ENCODE data around the gene NUTM2B. TPM values are rescaled to one million over a fixed set of nuclear protein-coding genes. Genes with fewer than 3 reads are reported as not detected.
"Not testable (repeated sequence)": the region's sequence is repeated elsewhere in the genome, so short reads cannot be mapped to it uniquely, and the experiment has no call there.

The NUTM2B gene, protein sequence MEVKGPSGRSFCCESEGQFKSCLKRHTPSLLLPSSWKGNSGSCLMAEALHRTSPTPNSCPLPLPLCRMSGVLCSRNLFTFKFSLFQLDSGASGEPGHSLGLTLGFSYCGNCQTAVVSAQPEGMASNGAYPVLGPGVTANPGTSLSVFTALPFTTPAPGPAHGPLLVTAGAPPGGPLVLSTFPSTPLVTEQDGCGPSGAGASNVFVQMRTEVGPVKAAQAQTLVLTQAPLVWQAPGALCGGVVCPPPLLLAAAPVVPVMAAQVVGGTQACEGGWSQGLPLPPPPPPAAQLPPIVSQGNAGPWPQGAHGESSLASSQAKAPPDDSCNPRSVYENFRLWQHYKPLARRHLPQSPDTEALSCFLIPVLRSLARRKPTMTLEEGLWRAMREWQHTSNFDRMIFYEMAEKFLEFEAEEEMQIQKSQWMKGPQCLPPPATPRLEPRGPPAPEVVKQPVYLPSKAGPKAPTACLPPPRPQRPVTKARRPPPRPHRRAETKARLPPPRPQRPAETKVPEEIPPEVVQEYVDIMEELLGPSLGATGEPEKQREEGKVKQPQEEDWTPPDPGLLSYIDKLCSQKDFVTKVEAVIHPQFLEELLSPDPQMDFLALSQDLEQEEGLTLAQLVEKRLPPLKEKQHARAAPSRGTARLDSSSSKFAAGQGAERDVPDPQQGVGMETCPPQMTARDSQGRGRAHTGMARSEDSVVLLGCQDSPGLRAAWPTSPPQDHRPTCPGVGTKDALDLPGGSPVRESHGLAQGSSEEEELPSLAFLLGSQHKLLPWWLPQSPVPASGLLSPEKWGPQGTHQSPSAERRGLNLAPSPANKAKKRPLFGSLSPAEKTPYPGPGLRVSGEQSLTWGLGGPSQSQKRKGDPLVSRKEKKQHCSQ
- 0.42 TPM for total RNA-seq (ENCODE audit: unreplicated experiment)
- long read RNA-seq = 0 reads

GRCh38 chr10:79702927-79703326 is at the start of gene NUTM2B:
TSS of gene NUTM2B (plus strand) at chr10:79703227. CDS start at chr10:79703610, 383 bp downstream.
- H3K27ac Mint-ChIP-seq (ENCODE audit: unreplicated experiment); H3K36me3 Mint-ChIP-seq (ENCODE audit: unreplicated experiment); H3K27me3 Mint-ChIP-seq (ENCODE audit: unreplicated experiment); H3K9me3 Mint-ChIP-seq (ENCODE audit: unreplicated experiment); H3K4me1 Mint-ChIP-seq (ENCODE audit: low read depth, unreplicated experiment); DNase-seq; H3K4me3 Mint-ChIP-seq (ENCODE audit: unreplicated experiment): not testable (repeated sequence)

GRCh38 chr10:79663287-79663686 is 39.7 kb upstream of the NUTM2B start:
- not testable (repeated sequence) for H3K36me3 Mint-ChIP-seq (ENCODE audit: unreplicated experiment)

DNA sequence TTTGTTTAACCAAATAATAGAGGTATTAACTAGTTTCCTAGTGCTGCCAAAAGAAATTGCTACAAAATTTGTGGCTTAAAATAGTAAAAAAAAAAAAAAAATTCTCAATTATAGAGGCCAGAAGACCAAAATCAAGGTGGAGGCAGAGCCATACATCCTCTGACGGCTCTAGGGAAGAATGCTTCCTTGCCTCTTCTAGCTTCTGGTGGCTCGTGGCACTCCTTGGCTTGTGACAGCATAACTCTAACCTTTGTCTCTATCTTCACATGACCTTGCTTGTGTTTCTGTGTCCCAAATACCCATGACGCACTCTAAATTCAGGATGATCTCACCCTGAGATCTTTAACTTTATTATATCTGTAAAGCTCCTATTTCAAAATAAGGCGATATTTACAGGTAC is 38.3 kb upstream of the NUTM2B start:
- DNase-seq; H3K27ac Mint-ChIP-seq (ENCODE audit: unreplicated experiment); H3K9me3 Mint-ChIP-seq (ENCODE audit: unreplicated experiment); H3K4me1 Mint-ChIP-seq (ENCODE audit: low read depth, unreplicated experiment); H3K36me3 Mint-ChIP-seq (ENCODE audit: unreplicated experiment); H3K4me3 Mint-ChIP-seq (ENCODE audit: unreplicated experiment); H3K27me3 Mint-ChIP-seq (ENCODE audit: unreplicated experiment): not testable (repeated sequence)

More at GRCh38 chr10:79663287-79663686, 39.7 kb upstream of the NUTM2B start:
- not testable (repeated sequence) for DNase-seq; H3K9me3 Mint-ChIP-seq (ENCODE audit: unreplicated experiment); H3K4me3 Mint-ChIP-seq (ENCODE audit: unreplicated experiment); H3K27me3 Mint-ChIP-seq (ENCODE audit: unreplicated experiment); H3K4me1 Mint-ChIP-seq (ENCODE audit: low read depth, unreplicated experiment); H3K27ac Mint-ChIP-seq (ENCODE audit: unreplicated experiment)

DNA sequence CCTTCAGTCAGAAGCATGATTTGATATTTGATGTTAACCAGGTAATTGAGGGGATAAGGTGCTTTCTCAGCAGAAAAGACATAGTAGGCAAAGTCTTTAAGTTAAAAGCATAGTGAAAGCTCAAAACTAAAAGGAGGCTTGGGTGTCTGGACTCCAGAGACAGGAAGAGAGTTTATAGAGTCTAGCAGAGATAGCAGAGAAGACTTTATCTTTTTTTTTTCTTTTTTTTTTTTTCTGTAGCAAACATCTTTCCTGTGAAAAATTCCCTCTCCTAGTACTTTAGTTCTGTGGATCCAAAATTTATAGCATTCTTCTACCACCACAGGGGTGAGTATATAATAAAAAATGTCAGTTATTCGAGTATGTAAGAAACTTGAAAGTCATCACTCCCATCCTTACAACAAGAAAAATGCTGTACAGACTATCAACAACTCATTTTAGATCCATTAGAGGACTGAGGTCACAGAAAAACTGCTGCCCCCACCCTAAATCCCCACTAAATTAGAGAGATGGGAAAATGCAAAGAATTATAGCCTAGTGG is 33.7 kb upstream of the NUTM2B start:
- H3K27me3 Mint-ChIP-seq (ENCODE audit: unreplicated experiment); DNase-seq; H3K4me1 Mint-ChIP-seq (ENCODE audit: low read depth, unreplicated experiment); H3K36me3 Mint-ChIP-seq (ENCODE audit: unreplicated experiment); H3K9me3 Mint-ChIP-seq (ENCODE audit: unreplicated experiment); H3K4me3 Mint-ChIP-seq (ENCODE audit: unreplicated experiment); H3K27ac Mint-ChIP-seq (ENCODE audit: unreplicated experiment): not testable (repeated sequence)

DNA sequence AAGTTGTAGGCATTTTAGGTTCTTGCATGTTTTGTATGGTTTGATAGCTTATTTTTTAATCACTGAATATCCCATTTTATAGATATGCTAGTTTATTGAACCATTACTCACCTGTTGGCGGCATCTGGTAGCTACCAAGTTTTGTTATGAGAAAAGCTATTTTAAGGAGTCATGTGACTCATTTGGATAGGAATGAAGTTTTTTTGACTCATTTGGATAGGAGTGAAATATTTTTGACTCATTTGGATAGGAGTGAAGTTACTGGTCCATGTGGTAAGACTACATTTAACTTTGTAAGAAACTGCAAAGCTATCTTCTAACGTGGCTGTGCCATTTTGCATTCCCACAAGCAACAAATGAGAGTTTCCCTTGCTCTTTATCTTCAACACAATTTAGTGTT is 28.1 kb upstream of the NUTM2B start:
- H3K4me1 Mint-ChIP-seq (ENCODE audit: low read depth, unreplicated experiment); H3K27me3 Mint-ChIP-seq (ENCODE audit: unreplicated experiment); H3K4me3 Mint-ChIP-seq (ENCODE audit: unreplicated experiment); H3K27ac Mint-ChIP-seq (ENCODE audit: unreplicated experiment); H3K36me3 Mint-ChIP-seq (ENCODE audit: unreplicated experiment); DNase-seq; H3K9me3 Mint-ChIP-seq (ENCODE audit: unreplicated experiment): not testable (repeated sequence)

DNA sequence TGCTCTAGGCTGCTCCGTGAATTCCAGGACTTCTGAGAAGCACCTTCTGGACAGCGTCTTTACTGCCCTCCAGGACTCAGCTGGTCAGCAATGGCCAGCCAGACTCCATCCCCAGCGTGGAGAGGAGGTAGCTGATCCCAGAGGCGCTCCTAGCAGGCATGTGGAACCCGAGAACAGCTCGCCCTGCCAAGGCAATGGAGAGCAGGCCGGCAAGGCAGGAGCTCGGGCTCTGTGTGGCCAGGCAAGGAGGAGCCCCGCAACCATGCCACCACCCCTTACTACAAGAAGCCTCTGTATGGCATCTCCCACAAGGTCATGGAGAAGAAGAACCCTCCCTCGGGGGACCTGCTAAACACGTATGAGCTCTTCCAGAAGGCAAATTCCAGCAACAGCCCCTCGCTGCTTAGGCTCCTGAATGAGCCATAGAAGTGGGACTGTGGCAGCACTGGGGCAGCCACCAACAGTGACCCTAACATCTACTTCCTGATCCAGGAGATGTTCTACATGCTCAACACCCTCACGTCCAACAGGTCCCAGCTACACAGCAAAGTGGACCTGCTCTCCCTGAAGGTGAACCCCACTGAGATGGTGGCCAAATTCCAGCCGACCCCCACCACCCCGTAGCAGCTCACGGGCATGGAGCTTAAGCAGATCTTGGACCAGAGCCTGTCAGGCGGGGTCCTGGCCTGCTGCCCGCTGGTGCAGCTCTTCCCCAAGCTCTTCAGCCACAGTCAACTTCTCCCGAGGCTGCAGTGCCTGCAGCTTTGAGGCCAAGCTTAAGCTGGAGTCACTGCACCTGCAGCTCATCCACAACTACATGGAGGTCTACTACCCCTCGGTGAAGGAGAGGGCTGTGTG is 19.8 kb upstream of the NUTM2B start:
- DNase-seq; H3K4me3 Mint-ChIP-seq (ENCODE audit: unreplicated experiment); H3K36me3 Mint-ChIP-seq (ENCODE audit: unreplicated experiment); H3K4me1 Mint-ChIP-seq (ENCODE audit: low read depth, unreplicated experiment); H3K27me3 Mint-ChIP-seq (ENCODE audit: unreplicated experiment); H3K27ac Mint-ChIP-seq (ENCODE audit: unreplicated experiment); H3K9me3 Mint-ChIP-seq (ENCODE audit: unreplicated experiment): not testable (repeated sequence)

DNA sequence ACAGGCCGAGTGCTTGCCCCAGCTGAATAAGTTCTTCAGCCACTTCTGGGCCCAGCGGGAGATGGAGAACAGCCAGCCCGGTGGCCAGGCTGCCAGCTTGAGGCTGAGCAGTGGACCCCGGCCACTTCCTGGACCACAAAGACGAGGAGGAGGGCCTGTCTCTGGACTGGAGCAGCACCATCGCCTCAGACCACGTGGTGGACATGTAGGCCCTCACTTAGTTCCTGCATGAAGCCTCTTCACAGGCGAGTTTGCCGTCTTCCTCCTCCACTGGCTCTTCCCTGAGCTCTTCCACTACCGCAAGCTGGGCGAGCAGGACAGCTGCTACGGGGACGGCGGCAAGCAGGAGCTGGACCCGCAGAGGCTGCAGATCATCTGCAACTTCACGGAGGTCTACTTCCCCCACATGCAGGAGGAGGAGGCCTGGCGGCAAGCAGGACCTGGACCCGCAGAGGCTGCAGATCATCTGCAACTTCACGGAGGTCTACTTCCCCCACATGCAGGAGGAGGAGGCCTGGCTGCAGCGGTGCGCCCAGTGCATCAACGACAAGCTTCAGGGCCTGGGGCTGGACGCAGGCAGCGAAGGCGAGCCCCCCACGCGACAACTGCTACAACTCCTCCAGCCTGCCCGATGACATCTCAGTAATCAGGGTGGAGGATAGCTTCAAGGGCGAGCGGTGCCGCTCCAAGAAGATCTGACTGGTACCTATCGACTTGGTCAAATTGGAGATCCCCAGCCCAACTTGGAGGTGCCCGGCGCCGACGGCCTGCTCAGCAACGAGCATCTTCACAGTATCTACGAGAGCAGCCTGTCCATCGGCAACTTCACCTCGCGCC is 18.9 kb upstream of the NUTM2B start:
- not testable (repeated sequence) for DNase-seq; H3K4me1 Mint-ChIP-seq (ENCODE audit: low read depth, unreplicated experiment); H3K9me3 Mint-ChIP-seq (ENCODE audit: unreplicated experiment); H3K27me3 Mint-ChIP-seq (ENCODE audit: unreplicated experiment); H3K27ac Mint-ChIP-seq (ENCODE audit: unreplicated experiment); H3K36me3 Mint-ChIP-seq (ENCODE audit: unreplicated experiment); H3K4me3 Mint-ChIP-seq (ENCODE audit: unreplicated experiment)

DNA sequence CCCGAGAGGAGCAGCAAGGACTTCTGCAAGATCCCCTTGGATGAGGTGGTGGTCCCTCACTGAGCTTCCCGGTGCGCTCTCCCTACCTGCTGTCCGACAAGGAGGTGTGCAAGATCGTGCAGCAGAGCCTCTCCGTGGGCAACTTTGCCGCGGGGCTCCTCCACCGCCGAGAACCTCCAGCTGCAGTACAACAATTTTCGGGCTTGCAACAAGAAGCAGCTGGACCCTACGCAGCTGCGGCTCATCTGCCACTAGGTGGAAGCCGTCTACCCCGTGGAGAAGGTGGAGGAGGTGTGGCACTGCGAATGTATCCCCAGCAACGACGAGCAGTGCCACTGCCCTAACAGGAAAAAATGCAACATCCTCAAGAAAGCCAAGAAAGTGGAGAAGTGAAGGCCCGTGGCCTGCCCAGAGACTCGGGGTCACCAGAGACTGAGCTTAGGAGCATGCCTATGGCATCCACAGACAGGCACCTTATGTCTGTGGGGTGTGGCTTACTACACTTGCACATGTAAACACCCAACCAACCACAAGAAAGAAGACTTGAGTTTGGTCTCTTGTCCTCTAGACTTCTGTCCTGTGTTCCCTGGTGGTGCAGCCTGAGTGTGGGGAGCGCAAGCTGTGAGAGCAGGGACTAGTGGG is 17.9 kb upstream of the NUTM2B start:
- not testable (repeated sequence) for H3K27me3 Mint-ChIP-seq (ENCODE audit: unreplicated experiment); H3K27ac Mint-ChIP-seq (ENCODE audit: unreplicated experiment); DNase-seq; H3K4me3 Mint-ChIP-seq (ENCODE audit: unreplicated experiment); H3K9me3 Mint-ChIP-seq (ENCODE audit: unreplicated experiment); H3K36me3 Mint-ChIP-seq (ENCODE audit: unreplicated experiment); H3K4me1 Mint-ChIP-seq (ENCODE audit: low read depth, unreplicated experiment)

DNA sequence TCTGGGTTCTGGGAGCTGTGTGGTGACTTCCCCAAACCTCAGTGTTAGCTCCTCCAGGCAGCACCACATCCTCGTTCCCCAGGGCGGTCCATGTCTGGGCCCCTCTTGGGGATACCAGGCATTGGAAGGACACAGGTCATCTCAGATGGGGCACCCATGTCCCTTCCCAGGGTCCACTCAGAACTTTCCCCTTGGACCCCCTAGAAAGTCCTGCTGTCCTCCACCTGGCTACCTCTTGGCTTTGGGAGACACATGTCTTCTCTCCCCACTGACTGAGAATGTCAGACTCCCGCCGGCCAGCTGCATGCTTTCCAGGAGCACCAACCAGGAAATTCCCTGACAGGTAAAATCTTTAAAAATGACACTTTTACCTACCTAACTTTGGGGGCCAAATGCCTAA is 16.4 kb upstream of the NUTM2B start:
- not testable (repeated sequence) for H3K4me3 Mint-ChIP-seq (ENCODE audit: unreplicated experiment); DNase-seq; H3K27me3 Mint-ChIP-seq (ENCODE audit: unreplicated experiment); H3K27ac Mint-ChIP-seq (ENCODE audit: unreplicated experiment); H3K36me3 Mint-ChIP-seq (ENCODE audit: unreplicated experiment); H3K4me1 Mint-ChIP-seq (ENCODE audit: low read depth, unreplicated experiment); H3K9me3 Mint-ChIP-seq (ENCODE audit: unreplicated experiment)

GRCh38 chr10:79687406-79688150 is 15.4 kb upstream of the NUTM2B start:
- not testable (repeated sequence) for H3K4me3 Mint-ChIP-seq (ENCODE audit: unreplicated experiment); H3K27ac Mint-ChIP-seq (ENCODE audit: unreplicated experiment); H3K4me1 Mint-ChIP-seq (ENCODE audit: low read depth, unreplicated experiment); H3K36me3 Mint-ChIP-seq (ENCODE audit: unreplicated experiment); DNase-seq; H3K9me3 Mint-ChIP-seq (ENCODE audit: unreplicated experiment); H3K27me3 Mint-ChIP-seq (ENCODE audit: unreplicated experiment)

Data from glutamatergic neuron (in vitro differentiated cells).